B cell (primary cell): ENCODE measurements around the gene TNN. TPM values are rescaled to one million over a fixed set of nuclear protein-coding genes. Genes with fewer than 3 reads are reported as not detected.

Source experiments
- ATAC-seq: fragments of 200-7000 bp; cut with Tn5 transposase; one replicate; pipeline ENCODE4 v1.10.0; 2021; ENCODE audit warnings: low read depth, mild to moderate bottlenecking, moderate number of reproducible peaks, moderate library complexity
- CTCF ChIA-PET: fragments of 350-600 bp; sonication (Branson Sonifier 250); formaldehyde crosslinking; loops from one replicate; lab custom pipeline; 2021; ENCODE audit warnings: antibody characterized with exemption, inconsistent platforms; lab: Charles Lee
- POLR2A ChIA-PET: fragments of 350-600 bp; sonication (Branson Sonifier 250); formaldehyde crosslinking; loops from one replicate; lab custom pipeline; 2021; ENCODE audit warnings: antibody characterized with exemption; lab: Charles Lee
- DNase-seq: peaks from one replicate; pipeline ENCODE4 v3.0.0; 2013
- H2AFZ ChIP-seq: 2 replicates; pipeline ENCODE4 v1.6.1; 2012; ENCODE audit warnings: mild to moderate bottlenecking, low read depth, low read length; ENCODE audit not compliant: insufficient read depth, poor library complexity, severe bottlenecking
- H3K27ac ChIP-seq, 2 donors: 1 replicate in 1 of 2; 2 replicates in 1 of 2; pipeline ENCODE4 v1.5.1; 2012 to 2013; ENCODE audit warnings: low read length in 2 of 2, mild to moderate bottlenecking in 2 of 2, moderate library complexity in 1 of 2
- H3K27me3 ChIP-seq, 4 experiments: fragments of 200-600 bp in 1 of 4; sonication (generic) in 1 of 4; replicated peaks in 1 of 4; 1 replicate in 2 of 4; 2 replicates in 2 of 4; pipeline versions ENCODE4 v1.6.1 to v1.7.0; 2013 to 2016; ENCODE audit warnings: low read length in 3 of 4, mild to moderate bottlenecking in 2 of 4, mixed read lengths in 1 of 4, moderate library complexity in 1 of 4; ENCODE audit not compliant: insufficient read depth in 4 of 4, control insufficient read depth in 3 of 4; ENCODE audit errors: control extremely low read depth in 1 of 4
- H3K36me3 ChIP-seq, 2 experiments: replicated peaks in 1 of 2; 1 replicate in 1 of 2; 2 replicates in 1 of 2; pipeline versions ENCODE4 v1.6.1 to v1.7.1; 2013; ENCODE audit warnings: low read length in 1 of 2; ENCODE audit not compliant: insufficient read depth in 2 of 2, control insufficient read depth in 1 of 2; ENCODE audit errors: control extremely low read depth in 1 of 2, extremely low read depth in 1 of 2
- H3K4me1 ChIP-seq, 2 donors: fragments of 200-600 bp in 1 of 2; sonication (generic) in 1 of 2; 1 replicate in 1 of 2; 2 replicates in 1 of 2; pipeline versions ENCODE4 v1.5.1 to v1.6.1; 2013 to 2017; ENCODE audit warnings: low read length in 2 of 2; ENCODE audit not compliant: control insufficient read depth in 2 of 2, insufficient read depth in 2 of 2
- H3K4me2 ChIP-seq: replicated peaks from 2 replicates; pipeline ENCODE3; 2012; ENCODE audit warnings: mild to moderate bottlenecking, low read depth, low read length; ENCODE audit not compliant: poor library complexity, severe bottlenecking
- H3K4me3 ChIP-seq, 5 experiments: fragments of 200-600 bp in 1 of 5; sonication (generic) in 1 of 5; 1 replicate in 3 of 5; 2 replicates in 2 of 5; pipeline versions ENCODE4 v1.5.1 to v1.7.0; 2011 to 2016; ENCODE audit warnings: low read length in 4 of 5, mild to moderate bottlenecking in 4 of 5, low read depth in 2 of 5, control low read depth in 1 of 5, moderate library complexity in 1 of 5; ENCODE audit not compliant: insufficient read depth in 1 of 5; ENCODE audit errors: control extremely low read depth in 1 of 5, extremely low read depth in 1 of 5
- H3K79me2 ChIP-seq: fragments of 200-600 bp; sonication (generic); one replicate; pipeline ENCODE4 v1.6.0; 2016; ENCODE audit warnings: low read length; ENCODE audit not compliant: control insufficient read depth, insufficient read depth
- H3K9ac ChIP-seq: fragments of 200-600 bp; sonication (generic); 2 replicates; pipeline ENCODE4 v1.6.1; 2017; ENCODE audit warnings: mild to moderate bottlenecking, low read length, moderate library complexity
- H3K9me3 ChIP-seq, 3 donors: one replicate each; pipeline versions ENCODE4 v1.6.1 to v1.7.1; 2013; ENCODE audit warnings: low read length in 2 of 3; ENCODE audit not compliant: control insufficient read depth in 2 of 3, insufficient read depth in 1 of 3; ENCODE audit errors: control extremely low read depth in 1 of 3
- H4K20me1 ChIP-seq: 2 replicates; pipeline ENCODE4 v1.6.0; 2012; ENCODE audit warnings: mild to moderate bottlenecking, low read length; ENCODE audit not compliant: insufficient read depth, control insufficient read depth, poor library complexity, severe bottlenecking
- H3K27ac Mint-ChIP-seq: one replicate; pipeline ENCODE4 v1.8.0; 2021; ENCODE audit warnings: mixed read lengths
- H3K27me3 Mint-ChIP-seq: one replicate; pipeline ENCODE4 v1.8.0; 2021; ENCODE audit warnings: mixed read lengths
- H3K4me1 Mint-ChIP-seq: one replicate; pipeline ENCODE4 v1.8.0; 2021; ENCODE audit warnings: mixed read lengths
- H3K4me3 Mint-ChIP-seq: one replicate; pipeline ENCODE4 v1.8.0; 2021; ENCODE audit warnings: mixed read lengths
- H3K9me3 Mint-ChIP-seq: one replicate; pipeline ENCODE4 v1.8.0; 2022; ENCODE audit warnings: mixed read lengths; ENCODE audit not compliant: insufficient read depth
- CTCF ChIP-seq: fragments of 200-600 bp; IDR thresholded peaks from one replicate; pipeline ENCODE4 v1.8.0; 2022; ENCODE audit warnings: antibody characterized with exemption, mild to moderate bottlenecking
- EZH2 ChIP-seq: IDR thresholded peaks from 2 replicates; pipeline ENCODE4 v1.6.1; 2012; ENCODE audit warnings: borderline replicate concordance, low read depth, mild to moderate bottlenecking, moderate library complexity, low read length; ENCODE audit not compliant: insufficient read depth, poor library complexity, severe bottlenecking
- WGBS: methylation state at CpG from one replicate; pipeline ENCODE4 v1.1.5; 2013; ENCODE audit warnings: missing lambda C conversion rate; ENCODE audit not compliant: insufficient coverage; 5-methylcytosine and 5-hydroxymethylcytosine counted together
- intact Hi-C: fragments of 100-400 bp; cut with micrococcal nuclease; formaldehyde crosslinking; loops from one replicate; pipeline ENCODE4 v1.10.0; 2022
- polyA plus RNA-seq: library from polyadenylated mRNA; depleted of rRNA; stranded (reverse); fragments of >200 nt; gene quantifications from 2 replicates; pipeline ENCODE4 v1.2.3, GENCODE V29; 2012
- total RNA-seq, 2 donors: library from RNA; stranded (reverse); fragments of 120-200 nt in 1 of 2; gene quantifications; 1 replicate in 1 of 2; 2 replicates in 1 of 2; pipeline versions ENCODE4 v1.2.3 to v1.2.4, GENCODE V29; 2013 to 2022

Gene TNN
- total and polyA plus RNA-seq, 2 donors (not counting 1 experiment from before 2014, with no cell fraction given), result not detected

- peak; percentile 81 for DNase-seq
- Histone ChIP-seq H4K20me1 (peaks cover 22% of the 10 kb centered on the region), H3K9ac (no peak overlapping the region), H3K4me3 (no peak overlapping the region), H3K27ac (no peak overlapping the region), H3K27me3 (peaks cover 0 to 16% (median 7%) of the 10 kb centered on the region in 4 experiments), H3K4me2 (no peak overlapping the region), H2AFZ (no peak overlapping the region), H3K4me1 (peaks cover 16 to 27% of the 10 kb centered on the region in 2 donors), H3K79me2 (no peaks in the 10 kb centered on the region), H3K9me3 (no peaks in the 10 kb centered on the region), H3K36me3 (peaks cover 4 to 20% of the 10 kb centered on the region in 2 experiments)
- peak; percentile 64 for ATAC-seq
- peaks cover 34% of the 10 kb centered on the region for H3K4me1 Mint-ChIP-seq
- WGBS, result 0% methylated on average over 4 of the region's 11 CpGs
- ChIA-PET CTCF (interaction anchor here (0.6 to 4.1 kb wide), 57 partner anchors 9 to 949 kb away, joined by 3 to 397 read pairs (median 5); partner anchors contain the start of gene KIAA0040), POLR2A (interaction anchor here (0.6 to 0.8 kb wide), 2 partner anchors 8 to 164 kb away, joined by 4 to 7 read pairs; no protein-coding TSS in a partner anchor)
- intact Hi-C loops, result loop anchor here (1.0 to 5.0 kb wide), 6 partner anchors 36 to 918 kb away; partner anchors contain the start of gene TNR
- no peak overlapping the region for H3K27ac Mint-ChIP-seq
- H3K27me3 Mint-ChIP-seq, result peaks cover 18% of the 10 kb centered on the region
- TF ChIP-seq CTCF (peak; percentile 92), EZH2 (no peak)
- no peak overlapping the region for H3K4me3 Mint-ChIP-seq
- no peaks in the 10 kb centered on the region for H3K9me3 Mint-ChIP-seq
Observed at GRCh38 chr1:175154629-175155472, 87.2 kb downstream of the TNN start.

GRCh38 chr1:175155473-175155856, 87.8 kb downstream of the TNN start:
- POLR2A ChIA-PET, result interaction anchor here (0.6 to 0.8 kb wide), 2 partner anchors 9 to 163 kb away, joined by 4 to 7 read pairs; no protein-coding TSS in a partner anchor
- no peak overlapping the region for H2AFZ ChIP-seq
- peak overlapping the region in 1 of 2 donors; percentile 54 for H3K27ac ChIP-seq
- H3K9me3 Mint-ChIP-seq, result no peaks in the 10 kb centered on the region
- no peak overlapping the region for H3K4me3 ChIP-seq
- WGBS, result 56% methylated on average over 4 of the region's 4 CpGs
- CTCF ChIA-PET, result interaction anchor here (0.7 to 4.1 kb wide), 46 partner anchors 9 to 919 kb away, joined by 3 to 397 read pairs (median 7); partner anchors contain the start of gene KIAA0040
- H3K4me1 Mint-ChIP-seq, result peaks cover 34% of the 10 kb centered on the region
- H3K36me3 ChIP-seq, result peaks cover 8 to 26% of the 10 kb centered on the region in 2 experiments
- TF ChIP-seq EZH2 (no peak), CTCF (no peak)
- peaks cover 16 to 27% of the 10 kb centered on the region in 2 donors for H3K4me1 ChIP-seq
- no peak for ATAC-seq
- intact Hi-C loops, result loop anchor here (1.0 to 2.0 kb wide), 4 partner anchors 35 to 917 kb away; no protein-coding TSS in a partner anchor
- H3K9ac ChIP-seq, result no peak overlapping the region
- peaks cover 16% of the 10 kb centered on the region for H3K27me3 Mint-ChIP-seq
- H3K4me3 Mint-ChIP-seq, result no peak overlapping the region
- H3K9me3 ChIP-seq, result no peaks in the 10 kb centered on the region
- peaks cover 23% of the 10 kb centered on the region for H4K20me1 ChIP-seq
- DNase-seq, result no peak
- no peak overlapping the region for H3K4me2 ChIP-seq
- peaks cover 0 to 14% (median 7%) of the 10 kb centered on the region in 4 experiments for H3K27me3 ChIP-seq
- H3K79me2 ChIP-seq, result no peaks in the 10 kb centered on the region
- peak overlapping the region; percentile 69 for H3K27ac Mint-ChIP-seq
